HL-60 (cell line): ENCODE data around the gene DTNBP1.

Experiments used
- CTCF ChIP-seq: IDR thresholded peaks from one replicate; pipeline ENCODE4 v1.5.1; 2011; ENCODE audit warnings: low read length, control low read depth, inconsistent platforms; ENCODE audit not compliant: insufficient read depth
- TF ChIP-seq, protein P1 (sequence below): IDR thresholded peaks from 2 replicates; pipeline ENCODE4 v1.6.1; 2012; ENCODE audit warnings: low read depth; ENCODE audit not compliant: insufficient replicate concordance

- TF ChIP-seq CTCF, result no peak
- TF ChIP-seq, protein P1, sequence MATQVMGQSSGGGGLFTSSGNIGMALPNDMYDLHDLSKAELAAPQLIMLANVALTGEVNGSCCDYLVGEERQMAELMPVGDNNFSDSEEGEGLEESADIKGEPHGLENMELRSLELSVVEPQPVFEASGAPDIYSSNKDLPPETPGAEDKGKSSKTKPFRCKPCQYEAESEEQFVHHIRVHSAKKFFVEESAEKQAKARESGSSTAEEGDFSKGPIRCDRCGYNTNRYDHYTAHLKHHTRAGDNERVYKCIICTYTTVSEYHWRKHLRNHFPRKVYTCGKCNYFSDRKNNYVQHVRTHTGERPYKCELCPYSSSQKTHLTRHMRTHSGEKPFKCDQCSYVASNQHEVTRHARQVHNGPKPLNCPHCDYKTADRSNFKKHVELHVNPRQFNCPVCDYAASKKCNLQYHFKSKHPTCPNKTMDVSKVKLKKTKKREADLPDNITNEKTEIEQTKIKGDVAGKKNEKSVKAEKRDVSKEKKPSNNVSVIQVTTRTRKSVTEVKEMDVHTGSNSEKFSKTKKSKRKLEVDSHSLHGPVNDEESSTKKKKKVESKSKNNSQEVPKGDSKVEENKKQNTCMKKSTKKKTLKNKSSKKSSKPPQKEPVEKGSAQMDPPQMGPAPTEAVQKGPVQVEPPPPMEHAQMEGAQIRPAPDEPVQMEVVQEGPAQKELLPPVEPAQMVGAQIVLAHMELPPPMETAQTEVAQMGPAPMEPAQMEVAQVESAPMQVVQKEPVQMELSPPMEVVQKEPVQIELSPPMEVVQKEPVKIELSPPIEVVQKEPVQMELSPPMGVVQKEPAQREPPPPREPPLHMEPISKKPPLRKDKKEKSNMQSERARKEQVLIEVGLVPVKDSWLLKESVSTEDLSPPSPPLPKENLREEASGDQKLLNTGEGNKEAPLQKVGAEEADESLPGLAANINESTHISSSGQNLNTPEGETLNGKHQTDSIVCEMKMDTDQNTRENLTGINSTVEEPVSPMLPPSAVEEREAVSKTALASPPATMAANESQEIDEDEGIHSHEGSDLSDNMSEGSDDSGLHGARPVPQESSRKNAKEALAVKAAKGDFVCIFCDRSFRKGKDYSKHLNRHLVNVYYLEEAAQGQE, result no peak
Measured at GRCh38 chr6:15594512-15595259, 68.1 kb downstream of the DTNBP1 start.
